HK-2 (cell line): ENCODE measurements around the gene RNF225.
"Not testable (repeated sequence)": the region's sequence is repeated elsewhere in the genome, so short reads cannot be mapped to it uniquely, and the experiment has no call there.

Experiments used
- DNase-seq: peaks from one replicate; pipeline ENCODE4 v3.0.0-alpha.2; 2018; ENCODE audit not compliant: unreplicated experiment

The RNF225 gene

DNA sequence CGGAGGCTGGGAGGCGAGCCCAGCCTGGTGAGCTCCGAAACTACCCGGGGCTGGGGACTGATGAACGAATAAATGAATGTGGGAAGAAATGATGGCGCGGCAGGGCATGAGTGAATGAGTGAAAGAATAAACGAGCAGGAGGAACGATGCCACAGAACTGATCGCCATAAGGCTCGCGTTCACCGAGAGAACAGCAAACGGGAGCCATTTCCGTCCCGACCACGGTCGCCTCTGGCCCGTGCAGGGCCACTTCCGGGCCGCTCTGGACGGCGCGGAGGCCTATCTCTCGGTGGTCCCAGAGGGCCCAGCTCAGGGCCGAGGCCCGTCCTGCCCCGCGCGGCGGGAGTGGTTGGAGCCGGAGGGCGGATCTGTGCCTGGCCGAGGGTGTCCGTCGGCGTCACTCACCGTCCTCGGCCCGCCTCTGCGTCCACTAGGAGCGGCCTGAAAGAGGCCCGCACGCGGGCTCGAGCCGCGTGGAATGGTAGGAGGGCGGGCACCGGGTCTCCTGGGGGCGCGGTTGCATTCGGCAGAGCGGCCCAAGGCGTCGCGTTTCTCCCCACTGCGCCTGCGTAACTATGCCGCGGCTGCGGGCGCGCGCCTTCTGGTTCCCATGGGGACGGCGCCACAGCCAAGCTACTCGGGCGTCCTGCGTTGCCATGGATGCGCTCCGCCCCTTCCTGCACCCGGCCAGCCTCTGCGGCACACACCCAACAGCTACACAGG lies 33.0 kb upstream of the RNF225 start, which contains the start of gene ZNF497:
Gene ZNF497 (minus strand): TSS at position 480 of the 723 bp plus-strand sequence. CDS start 5,116 bp downstream, outside the sequence.
- peak; percentile 99 for DNase-seq

DNA sequence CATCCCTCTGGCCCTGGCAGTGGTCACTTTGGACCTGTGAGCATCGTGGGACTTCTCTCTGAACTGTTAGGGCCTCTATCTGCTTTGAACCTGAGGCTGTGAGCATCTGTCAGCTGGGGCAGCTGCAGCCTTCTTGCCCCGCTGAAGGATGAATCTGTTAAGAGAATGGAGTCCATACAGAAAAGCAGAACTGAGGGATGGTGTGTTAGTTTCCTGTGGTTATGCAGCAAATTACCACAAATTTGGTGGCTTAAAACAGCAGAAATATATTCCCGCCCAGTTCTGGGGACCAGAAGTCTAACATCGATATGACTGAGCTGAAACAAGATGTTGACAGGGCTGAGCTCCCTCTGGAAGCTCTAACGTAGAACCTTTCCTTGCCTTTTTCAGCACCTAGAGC lies 31.3 kb upstream of the RNF225 start:
- DNase-seq = no peak

DNA sequence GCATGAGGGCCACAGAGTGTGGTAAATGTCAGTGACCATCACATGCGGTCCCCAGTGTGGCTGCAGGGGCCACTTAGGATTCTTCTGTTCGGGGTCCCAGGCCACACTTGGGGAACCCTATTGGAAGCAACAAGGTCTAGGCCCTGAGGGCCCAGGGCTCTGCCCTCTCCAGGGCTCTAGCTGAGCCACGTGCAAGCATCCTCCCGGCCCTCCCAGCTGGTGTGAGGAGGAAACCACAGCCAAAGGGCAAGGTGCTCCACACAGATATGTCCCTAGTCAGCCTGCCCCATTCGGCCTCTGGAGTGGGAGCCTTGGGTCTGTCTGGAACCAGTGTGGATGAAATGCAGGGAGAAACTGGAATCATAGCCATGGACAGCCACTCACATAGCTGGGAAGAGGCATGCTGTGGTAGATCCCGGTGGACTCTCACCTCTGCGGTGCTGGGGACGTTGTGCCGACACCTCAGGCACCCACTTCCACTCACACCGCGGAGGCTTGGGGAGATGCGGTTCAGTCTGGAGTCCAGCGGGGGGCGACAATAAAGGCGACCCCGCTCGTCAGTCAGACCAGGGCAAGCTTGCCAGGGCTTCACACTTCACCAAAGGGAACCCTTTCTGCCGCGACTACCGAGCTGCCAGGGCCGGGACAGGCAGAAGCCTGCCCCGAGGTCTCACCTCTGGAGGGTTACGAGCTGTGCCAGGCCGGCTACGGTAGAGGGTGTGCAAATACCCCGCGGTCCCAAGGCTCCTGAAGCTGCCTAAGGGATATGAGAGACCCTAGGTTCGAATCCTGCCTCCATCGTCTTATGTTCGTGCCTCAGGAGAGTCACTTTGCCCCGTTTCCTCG lies 28.6 kb upstream of the RNF225 start:
- DNase-seq = no peak

DNA sequence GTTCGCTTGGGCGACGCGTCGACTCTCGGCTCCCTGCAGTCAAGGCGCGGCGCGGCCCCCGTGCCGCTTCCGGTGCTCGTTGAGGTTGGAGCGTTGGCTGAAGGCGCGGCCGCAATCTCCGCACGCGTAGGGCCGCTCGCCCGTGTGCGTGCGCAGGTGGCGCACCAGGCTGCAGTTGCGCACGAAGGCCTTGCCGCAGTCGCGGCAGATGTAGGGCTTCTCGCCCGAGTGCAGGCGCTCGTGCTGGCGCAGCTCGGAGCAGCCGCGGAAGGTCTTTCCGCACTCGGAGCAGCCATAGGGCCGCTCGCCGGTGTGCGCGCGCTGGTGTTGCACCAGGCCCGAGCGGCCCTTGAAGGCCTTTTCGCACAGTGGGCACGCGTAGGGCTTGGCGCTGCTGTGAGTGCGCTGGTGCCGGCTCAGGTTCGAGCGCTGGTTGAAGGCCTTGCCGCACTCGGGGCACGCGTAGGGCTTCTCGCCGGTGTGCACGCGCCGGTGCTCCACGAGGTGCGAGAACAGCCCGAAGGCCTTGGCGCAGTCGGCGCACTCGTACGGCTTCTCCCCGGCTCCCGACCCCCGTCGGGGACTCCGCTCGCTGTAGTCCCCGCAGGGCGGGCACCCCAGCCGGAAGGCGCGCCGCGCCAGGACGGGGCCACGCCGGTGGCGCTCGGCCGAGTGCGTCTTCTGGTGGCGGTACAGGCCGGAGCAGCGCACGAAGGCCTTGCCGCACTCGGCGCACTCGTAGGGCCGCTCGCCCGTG lies 27.6 kb upstream of the RNF225 start:
- DNase-seq = no peak

DNA sequence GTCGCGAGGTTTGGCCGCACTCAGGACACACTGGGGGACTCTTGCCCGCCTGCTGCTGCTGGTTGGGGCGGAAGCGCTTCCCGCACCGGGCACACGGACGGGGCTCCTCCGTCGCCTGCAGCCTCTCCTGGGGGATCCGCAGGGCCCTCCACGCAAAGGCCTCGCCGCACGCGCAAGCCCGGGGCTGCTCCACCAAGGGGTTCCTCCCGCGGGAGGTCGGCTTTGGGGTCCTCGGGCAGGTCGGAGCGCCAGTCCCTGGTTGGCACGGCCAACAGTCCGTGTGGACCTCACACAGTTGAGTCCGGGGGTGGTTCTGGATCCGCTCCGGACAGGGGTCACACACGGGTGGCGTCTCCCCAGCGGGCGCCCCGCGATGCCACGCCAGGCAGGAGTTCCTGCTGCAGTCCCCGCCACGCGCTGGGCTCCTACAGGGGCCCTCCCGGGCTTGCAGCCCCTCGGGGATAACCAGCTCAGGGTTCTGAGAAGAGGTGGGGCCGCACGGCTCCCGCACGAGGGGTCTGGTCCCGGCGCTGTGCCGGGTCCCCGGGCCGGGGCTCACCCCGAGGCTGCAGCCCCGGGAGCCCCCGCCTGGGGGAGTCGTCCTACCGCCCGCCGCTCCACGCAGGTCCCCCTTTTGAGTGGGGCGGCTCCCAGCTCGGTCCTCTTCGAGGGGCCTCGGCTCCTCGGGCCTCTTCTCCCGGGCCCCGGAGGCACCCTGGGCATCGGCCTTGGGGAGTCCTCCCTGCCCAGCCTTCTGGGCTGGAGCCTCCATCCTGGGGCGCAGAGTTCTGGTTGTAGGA lies 26.7 kb upstream of the RNF225 start:
- DNase-seq = no peak

DNA sequence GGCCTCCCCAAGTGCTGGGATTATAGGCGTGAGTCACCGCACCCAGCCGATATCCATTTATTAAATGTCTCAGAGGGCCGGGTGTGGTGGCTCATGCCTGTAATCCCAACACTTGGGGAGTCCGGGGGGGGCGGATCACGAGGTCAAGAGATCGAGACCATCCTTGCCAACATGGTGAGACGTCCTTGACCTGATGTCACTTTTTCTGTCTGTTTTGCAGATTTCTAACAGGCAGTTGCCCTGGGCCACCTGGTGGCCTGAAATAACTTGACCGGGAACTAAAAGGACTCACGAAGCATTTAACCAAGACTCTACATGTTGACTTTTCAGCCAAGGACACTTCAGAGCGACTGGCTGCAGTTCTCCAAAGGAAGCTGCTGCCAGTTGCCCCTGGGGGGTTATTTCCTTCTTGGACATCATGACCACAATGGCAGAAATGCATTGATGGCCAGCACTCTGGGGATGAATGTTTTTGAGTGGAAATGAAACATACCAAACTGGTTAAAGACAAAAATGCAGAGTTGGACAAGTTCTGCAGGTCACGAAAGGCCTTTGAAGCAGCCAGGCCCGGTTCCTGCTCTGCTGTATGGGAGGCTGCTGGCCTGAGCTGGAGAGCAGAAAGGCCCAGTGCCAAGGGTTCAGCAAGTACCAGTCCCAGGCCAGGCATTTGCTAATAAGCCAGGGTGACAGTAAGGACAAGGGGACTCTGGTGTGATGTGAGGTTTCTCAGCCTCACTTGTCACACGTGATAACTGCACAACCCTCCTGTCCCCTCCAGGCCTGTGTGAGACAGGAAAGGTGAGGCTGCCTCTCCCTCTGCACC lies 22.9 kb upstream of the RNF225 start:
- DNase-seq = no peak

DNA sequence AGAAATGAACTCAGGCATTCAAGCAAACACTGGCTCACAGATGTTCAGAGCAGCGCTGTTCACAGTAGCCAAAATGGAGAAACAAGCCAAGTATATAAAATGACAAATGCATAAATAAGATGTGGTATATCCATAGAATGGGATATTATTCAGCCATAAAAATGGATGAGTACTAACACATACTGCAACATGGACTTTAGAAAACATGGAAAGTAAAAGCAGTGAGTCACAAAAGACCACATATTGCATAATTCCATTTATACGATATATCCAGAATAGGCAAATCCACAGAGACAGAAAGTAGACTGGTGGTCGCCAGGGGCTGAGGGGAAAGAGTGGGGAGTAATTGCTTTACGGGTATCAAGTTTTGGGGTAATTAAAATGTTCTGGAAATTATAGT lies 21.3 kb upstream of the RNF225 start:
- no peak for DNase-seq

DNA sequence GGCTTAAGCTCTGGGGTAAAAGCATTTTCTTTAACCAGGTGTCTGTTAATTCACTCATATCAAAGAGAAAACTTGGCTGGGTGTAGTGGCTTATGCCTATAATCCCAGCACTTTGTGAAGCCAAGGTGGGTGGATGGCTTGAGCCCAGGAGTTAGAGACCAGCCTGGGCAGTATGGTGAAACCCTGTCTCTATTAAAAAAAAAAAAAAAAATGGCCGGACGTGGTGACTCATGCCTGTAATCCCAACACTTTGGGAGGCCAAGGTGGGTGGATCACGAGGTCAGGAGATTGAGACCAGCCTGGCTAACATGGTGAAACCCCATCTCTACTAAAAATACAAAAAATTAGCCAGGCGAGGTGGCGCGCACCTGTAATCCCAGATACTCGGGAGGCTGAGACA lies 18.7 kb upstream of the RNF225 start:
- DNase-seq = not testable (repeated sequence)

DNA sequence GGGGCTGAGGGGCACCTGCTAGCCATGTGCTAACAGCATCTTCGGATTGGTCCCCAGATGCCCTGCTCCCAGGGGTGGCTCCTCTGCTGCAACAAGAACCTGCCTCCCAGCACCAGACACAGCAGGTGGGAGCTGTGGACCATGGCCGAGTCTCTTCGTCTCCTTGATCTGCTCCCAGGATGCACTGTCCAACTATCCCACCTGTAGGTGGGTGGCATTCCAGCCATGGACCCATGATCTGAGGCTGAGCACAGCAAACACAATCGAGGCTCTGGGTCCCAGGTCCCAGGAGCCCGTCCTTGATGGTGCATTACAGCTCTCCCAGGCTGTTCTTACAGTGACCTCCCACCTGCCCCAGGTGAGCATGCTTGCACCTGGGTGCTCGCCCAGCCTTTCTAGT lies 16.2 kb upstream of the RNF225 start:
- no peak for DNase-seq

DNA sequence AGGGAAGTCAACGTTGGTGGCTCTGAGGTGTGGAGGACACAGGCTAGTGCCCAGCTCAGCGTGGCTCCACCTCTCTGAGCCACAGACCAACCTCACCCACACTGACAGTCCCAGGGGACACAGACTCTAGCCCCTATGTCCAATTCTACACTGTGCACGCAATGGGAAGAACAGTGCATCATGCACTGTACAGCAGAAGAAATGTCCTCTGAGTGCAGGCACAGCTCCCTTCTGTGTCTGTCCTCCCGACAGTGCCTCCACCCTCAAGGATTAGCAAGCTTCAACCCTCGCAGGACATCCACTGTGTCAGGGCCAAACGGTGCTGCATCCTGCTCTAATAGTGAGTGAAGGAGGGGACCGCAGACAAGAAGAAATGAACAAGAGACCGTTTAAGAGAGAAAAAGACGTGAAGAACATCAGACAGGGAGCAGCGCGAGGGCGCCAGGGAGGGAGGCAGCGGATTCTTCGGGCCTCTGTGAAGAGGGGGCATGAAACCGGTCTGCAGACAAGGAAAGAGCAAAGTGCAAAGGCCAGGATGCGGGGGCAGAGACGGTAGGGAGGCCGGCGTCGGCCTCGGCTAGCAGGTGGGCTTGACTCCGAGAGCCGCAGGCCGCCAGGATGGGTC lies 15.3 kb upstream of the RNF225 start:
- DNase-seq = no peak

DNA sequence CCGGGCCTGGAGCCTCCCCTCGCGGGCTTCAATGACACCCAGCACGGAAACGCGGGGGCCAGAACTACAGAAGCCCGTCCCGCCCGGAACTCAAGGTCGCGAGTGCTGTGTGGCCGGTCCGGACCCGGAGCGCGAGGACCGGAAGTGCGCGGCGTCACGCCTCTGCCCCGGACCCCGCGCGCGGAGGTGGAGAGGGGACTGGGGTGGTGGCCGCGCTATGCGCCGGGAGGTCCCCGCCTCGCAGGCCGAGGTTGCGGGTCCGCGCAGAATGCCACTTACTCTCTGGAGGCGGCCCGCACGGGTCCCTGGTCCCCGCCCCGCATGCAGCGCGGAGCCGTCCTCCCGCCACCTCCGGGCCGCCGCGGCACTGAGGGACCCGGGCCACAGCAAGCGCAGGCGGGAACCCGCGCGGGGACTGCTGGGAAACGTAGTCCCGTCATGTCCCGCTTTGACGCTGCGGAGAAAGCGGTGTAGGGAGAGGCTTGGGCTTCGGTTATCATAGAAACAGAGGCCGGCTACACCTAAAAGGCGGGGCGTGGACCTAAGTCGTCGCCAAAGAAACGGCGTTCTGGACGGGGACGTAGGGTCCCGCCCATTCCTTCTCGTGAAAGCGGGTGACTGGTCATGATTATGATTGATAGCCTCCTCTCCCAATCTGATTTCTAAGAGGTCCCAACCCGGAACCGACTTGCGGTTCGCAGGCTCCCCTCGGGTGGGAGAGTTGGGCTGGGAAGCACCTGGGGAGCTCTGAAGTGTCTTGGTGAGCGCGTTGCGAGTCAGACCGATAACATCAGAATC lies 14.6 kb upstream of the RNF225 start, which contains the start of gene ZNF837:
Gene ZNF837 (minus strand): TSS at position 369 of the 798 bp plus-strand sequence. CDS start 11,698 bp downstream, outside the sequence.
- DNase-seq = peak; percentile 99

DNA sequence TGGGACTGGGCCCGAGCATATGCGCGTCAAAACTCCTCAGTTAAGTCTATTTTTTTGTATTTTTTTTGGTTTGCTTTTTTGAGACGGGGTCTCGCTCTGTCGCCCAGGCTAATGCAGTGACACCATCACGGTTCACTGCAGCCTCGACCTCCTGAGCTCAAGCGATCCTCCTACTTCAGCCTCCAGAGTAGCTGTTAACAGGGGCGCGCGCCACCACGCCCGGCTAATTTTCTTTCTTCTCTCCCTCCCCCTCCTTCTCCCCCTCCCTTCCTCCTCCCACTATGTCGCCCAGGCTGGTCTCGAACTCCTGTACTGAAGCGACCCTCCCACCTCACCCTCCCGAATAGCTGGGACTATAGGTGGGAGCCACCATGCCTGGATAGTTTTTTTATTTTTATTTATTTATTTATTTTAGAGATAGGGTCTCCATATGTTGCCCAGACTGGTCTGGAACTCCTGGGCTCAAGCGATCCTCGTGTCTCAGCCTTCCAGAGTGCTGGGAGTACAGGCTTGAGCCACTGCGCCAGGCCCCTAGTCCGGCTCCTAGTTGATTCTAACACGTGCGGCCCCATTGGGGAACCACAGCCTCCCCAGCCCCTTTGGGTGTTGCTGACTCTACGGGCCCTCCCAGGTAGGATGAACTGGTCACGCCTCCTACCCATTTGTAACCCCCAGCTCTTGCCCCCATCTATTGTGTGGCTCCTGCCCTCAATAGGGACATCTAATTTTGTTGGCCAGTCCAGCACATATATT lies 13.8 kb upstream of the RNF225 start:
- no peak for DNase-seq

DNA sequence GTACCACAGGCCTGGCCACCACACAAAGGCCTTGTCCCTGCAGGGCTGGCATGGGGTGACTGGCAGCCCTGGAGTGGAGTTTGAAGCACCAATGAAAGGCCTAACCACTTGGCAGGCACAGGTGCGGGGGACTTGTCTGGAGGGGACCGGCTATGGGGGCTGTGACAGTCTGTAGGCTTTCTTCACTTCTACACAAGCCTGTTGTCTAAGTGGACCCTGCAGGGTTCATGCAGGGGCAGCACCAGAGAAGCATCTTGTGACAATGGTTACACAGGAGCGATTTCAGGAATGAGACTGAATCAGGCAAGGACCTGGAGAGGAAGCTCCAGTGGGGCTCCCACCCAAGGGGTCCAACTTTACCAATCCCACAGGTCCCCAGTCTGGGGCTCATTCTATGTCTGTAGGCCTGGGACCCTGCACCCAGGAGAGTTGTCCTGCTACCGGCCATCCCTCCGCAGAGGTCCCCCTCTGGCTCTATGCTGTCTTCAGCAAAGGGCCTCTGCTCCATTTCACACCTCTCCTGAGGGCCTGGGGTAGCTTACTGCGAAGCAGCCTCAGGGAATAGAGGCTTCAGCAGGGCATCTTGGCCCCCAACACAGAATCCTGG lies 12.4 kb upstream of the RNF225 start:
- DNase-seq = no peak

DNA sequence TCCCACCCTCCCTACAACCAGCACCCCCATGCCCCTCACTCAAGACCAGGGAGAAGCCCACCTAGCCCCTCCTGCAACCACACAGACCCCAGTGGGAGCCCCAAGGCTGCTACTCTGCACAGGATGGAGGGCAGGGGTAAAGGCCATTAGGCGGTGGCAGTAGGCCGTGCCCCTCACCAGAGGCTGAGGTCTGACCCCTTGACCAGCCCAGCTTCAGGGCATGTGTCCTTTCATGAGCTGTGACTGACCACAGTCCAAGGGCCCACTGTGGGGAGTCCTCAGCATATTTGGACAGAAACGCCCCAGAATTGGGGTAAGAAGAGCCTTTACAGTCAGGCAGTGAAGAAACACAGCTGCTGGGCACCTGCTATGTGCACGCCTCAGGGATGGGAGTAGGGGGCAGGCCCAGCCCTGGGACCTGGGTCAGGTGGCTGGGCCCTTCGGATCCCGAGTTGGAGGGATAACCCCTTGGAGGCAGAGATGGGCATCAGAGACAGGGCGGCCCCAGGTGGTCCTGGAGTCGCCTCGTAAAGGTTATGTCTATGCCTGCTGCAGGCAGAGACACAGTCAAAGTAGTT lies 10.1 kb upstream of the RNF225 start:
- DNase-seq = no peak

DNA sequence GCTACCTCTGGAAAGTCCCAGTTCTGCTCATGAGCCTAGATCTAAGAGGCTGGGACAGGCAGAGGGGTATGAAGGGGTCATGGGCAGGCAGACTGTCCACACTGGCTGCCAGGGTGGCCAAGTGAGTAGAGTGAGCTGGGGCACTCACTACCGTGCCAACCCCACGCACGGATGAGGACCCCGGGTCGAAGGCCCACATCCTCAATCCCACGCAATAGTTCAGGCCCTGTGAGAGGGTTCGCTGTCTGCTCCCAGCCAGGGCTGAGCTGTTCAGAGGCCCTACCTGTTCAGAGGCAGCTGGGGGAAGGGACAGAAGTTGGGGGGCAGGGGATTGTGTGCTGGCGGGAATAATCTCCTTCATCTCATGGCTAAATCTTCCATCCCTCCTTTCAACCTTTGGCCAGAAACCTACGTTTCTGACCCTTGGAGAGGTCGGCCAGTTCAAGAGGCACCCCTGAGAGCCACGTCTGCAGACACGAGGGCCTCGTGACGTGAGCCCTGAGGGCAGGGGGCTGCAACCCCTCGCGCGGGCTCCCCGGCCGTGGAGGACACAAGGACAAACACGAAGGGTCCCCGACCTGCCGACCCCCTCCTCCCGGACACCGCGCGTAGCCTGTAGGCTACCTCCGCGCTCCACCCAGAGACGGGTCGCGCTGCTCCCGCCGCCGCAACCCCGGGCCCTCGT lies 9.4 kb upstream of the RNF225 start:
- DNase-seq = peak; percentile 59

DNA sequence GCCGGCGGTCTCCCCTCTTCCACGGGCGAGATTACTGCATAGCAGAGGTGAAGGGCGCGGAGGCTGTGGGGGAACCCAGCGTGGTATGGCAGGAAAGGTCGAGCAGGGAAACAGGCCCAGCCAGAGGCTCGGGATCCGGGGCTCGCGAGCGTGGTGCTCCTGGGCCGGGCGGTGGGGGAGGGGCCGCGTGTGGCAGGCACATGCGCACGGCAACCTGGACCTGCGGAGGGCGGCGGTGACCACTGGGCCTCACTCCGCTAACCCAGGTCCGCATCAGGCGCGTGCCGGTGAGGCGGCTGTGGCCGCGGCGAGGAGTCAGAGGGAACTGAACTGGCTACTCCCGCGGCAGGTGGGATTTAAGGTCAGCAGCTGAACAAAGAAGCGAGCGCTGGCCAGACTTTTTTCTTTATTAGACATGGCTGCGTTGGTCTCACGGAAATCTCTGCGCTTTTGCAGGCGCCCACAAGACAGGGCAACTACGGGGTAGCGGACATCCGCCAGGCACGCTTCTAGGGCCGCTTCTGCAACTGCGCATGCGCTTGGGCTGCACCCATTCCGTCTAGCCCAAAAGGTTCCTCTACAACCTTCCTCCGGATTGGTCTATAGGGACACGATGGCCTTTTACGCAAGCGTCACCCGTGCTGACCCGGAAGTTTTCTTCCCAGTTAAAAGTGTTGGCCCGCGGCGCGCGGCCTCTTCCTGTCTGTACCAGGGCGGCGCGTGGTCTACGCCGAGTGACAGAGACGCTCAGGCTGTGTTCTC lies 8.7 kb upstream of the RNF225 start, which contains the start of gene RPS5:
Gene RPS5 (plus strand): TSS at position 694 of the 762 bp plus-strand sequence. CDS start 869 bp downstream, outside the sequence.
- peak; percentile 98 for DNase-seq
